GM23338 (cell line): Measurements from ENCODE around the gene PECR.

ENCODE experiments used
- CREB1 ChIP-seq: fragments of 250-450 bp; sonication (Bioruptor Pico); IDR thresholded peaks from 2 replicates; pipeline ENCODE4 v1.5.0; 2020; ENCODE audit warnings: low read depth, mild to moderate bottlenecking, moderate library complexity
- CTCF ChIP-seq, 2 experiments: fragments of 200-600 bp in 1 of 2; sonication (generic) in 1 of 2; conservative IDR thresholded peaks; 2 replicates each; pipeline versions ENCODE4 v1.5.1 to v1.6.1; 2016 to 2017; ENCODE audit warnings: antibody characterized with exemption in 2 of 2, low read depth in 2 of 2, mild to moderate bottlenecking in 2 of 2, moderate library complexity in 1 of 2
- ETS1 ChIP-seq: IDR thresholded peaks from 2 replicates; pipeline ENCODE4 v1.6.1; 2016; ENCODE audit warnings: antibody characterized with exemption
- EZH2 ChIP-seq: fragments of 200-600 bp; sonication (generic); IDR thresholded peaks from one replicate; pipeline ENCODE4 v1.8.0; 2017; ENCODE audit warnings: antibody characterized with exemption, mild to moderate bottlenecking, low read depth; ENCODE audit not compliant: unreplicated experiment
- EZH2phosphoT487 ChIP-seq: fragments of 200-600 bp; sonication (generic); IDR thresholded peaks from one replicate; pipeline ENCODE4 v1.8.1; 2018; ENCODE audit warnings: antibody characterized with exemption; ENCODE audit not compliant: unreplicated experiment
- JUNB ChIP-seq: IDR thresholded peaks from one replicate; pipeline ENCODE4 v1.6.1; 2016; ENCODE audit warnings: antibody characterized with exemption; ENCODE audit not compliant: unreplicated experiment
- NANOG ChIP-seq: IDR thresholded peaks from 2 replicates; pipeline ENCODE4 v1.6.1; 2016; ENCODE audit warnings: antibody characterized with exemption, borderline replicate concordance
- POLR2AphosphoS5 ChIP-seq: IDR thresholded peaks from 2 replicates; pipeline ENCODE4 v1.6.1; 2016; ENCODE audit warnings: antibody characterized with exemption, low read depth
- REST ChIP-seq: IDR thresholded peaks from one replicate; pipeline ENCODE4 v1.6.1; 2018; ENCODE audit warnings: antibody characterized with exemption; ENCODE audit not compliant: unreplicated experiment
- STAT1 ChIP-seq: IDR thresholded peaks from one replicate; pipeline ENCODE4 v1.6.1; 2016; ENCODE audit warnings: antibody characterized with exemption; ENCODE audit not compliant: unreplicated experiment
- ZNF114 ChIP-seq: fragments of 250-450 bp; sonication (Bioruptor Pico); IDR thresholded peaks from 2 replicates; pipeline ENCODE4 v1.5.0; 2020; ENCODE audit warnings: mild to moderate bottlenecking, moderate library complexity
- ZNF331 ChIP-seq: fragments of 250-450 bp; sonication (Bioruptor Pico); IDR thresholded peaks from 2 replicates; pipeline ENCODE4 v1.5.0; 2020; ENCODE audit warnings: low read depth, mild to moderate bottlenecking, moderate library complexity
- ZNF462 ChIP-seq: fragments of 250-450 bp; sonication (Bioruptor Pico); IDR thresholded peaks from 2 replicates; pipeline ENCODE4 v1.5.0; 2020; ENCODE audit warnings: mild to moderate bottlenecking, moderate library complexity

GRCh38 chr2:215994911-215995310 is 86.7 kb downstream of the PECR start:
- TF ChIP-seq JUNB (no peak), CTCF (conservative IDR thresholded peaks at IDR 0.05; ENCODE audit: low read depth in 2 of 2) (no peak), POLR2AphosphoS5 (no peak), EZH2phosphoT487 (no peak), ETS1 (no peak), ZNF114 (CRISPR knock-in tag) (no peak), ZNF331 (CRISPR knock-in tag) (no peak), EZH2 (no peak), NANOG (no peak), REST (no peak), CREB1 (CRISPR knock-in tag) (no peak), ZNF462 (no peak), STAT1 (no peak)
